Measurements from ENCODE around the gene PHF13. TPM values are rescaled to one million over a fixed set of nuclear protein-coding genes. Genes with fewer than 3 reads are reported as not detected.

PHF13 gene
- total RNA-seq, 2 donors from 2014 or later = 36.9 to 47.8 TPM

- Histone ChIP-seq H3K4me3 (ENCODE audit: low read length) (peak overlapping the region; percentile 93), H3K9me3 (ENCODE audit: control insufficient read depth, low read length) (no peaks in the 10 kb centered on the region), H3K27ac (ENCODE audit: low read depth, low read length) (no peak overlapping the region), H3K9ac (ENCODE audit: extremely low read depth, low read length, poor library complexity, severe bottlenecking) (no peak overlapping the region), H3K36me3 (ENCODE audit: control insufficient read depth, insufficient read depth, low read length) (no peaks in the 10 kb centered on the region), H3K27me3 (ENCODE audit: control insufficient read depth, insufficient read depth, low read length, poor library complexity, severe bottlenecking) (no peaks in the 10 kb centered on the region), H3K4me1 (ENCODE audit: control insufficient read depth, insufficient read depth, low read length) (peaks cover 13% of the 10 kb centered on the region)
- H3K4me3 Mint-ChIP-seq = peak overlapping the region; percentile 86
- WGBS, 2 experiments (ENCODE audit: insufficient coverage in 1 of 2, insufficient read length in 1 of 2) = 93 to 95% methylated on average over 8 to 10 of the region's 10 CpGs
- no peaks in the 10 kb centered on the region for H3K27me3 Mint-ChIP-seq (ENCODE audit: insufficient read depth)
- no peak for DNase-seq
- no peaks in the 10 kb centered on the region for H3K9me3 Mint-ChIP-seq
- H3K36me3 Mint-ChIP-seq (ENCODE audit: low read depth) = peaks cover 7% of the 10 kb centered on the region
- TF ChIP-seq CTCF (conservative IDR thresholded peaks at IDR 0.05) = no peak
- H3K27ac Mint-ChIP-seq = peak overlapping the region; percentile 78
- H3K4me1 Mint-ChIP-seq = peaks cover 27% of the 10 kb centered on the region
Measured at GRCh38 chr1:6581561-6582305, 31.8 kb upstream of the PHF13 start.

- H3K4me3 Mint-ChIP-seq = peak overlapping the region; percentile 86
- Histone ChIP-seq H3K4me1 (ENCODE audit: control insufficient read depth, insufficient read depth, low read length) (peaks cover 13% of the 10 kb centered on the region), H3K9ac (ENCODE audit: extremely low read depth, low read length, poor library complexity, severe bottlenecking) (no peak overlapping the region), H3K9me3 (ENCODE audit: control insufficient read depth, low read length) (no peaks in the 10 kb centered on the region), H3K36me3 (ENCODE audit: control insufficient read depth, insufficient read depth, low read length) (no peaks in the 10 kb centered on the region), H3K27ac (ENCODE audit: low read depth, low read length) (no peak overlapping the region), H3K27me3 (ENCODE audit: control insufficient read depth, insufficient read depth, low read length, poor library complexity, severe bottlenecking) (no peaks in the 10 kb centered on the region), H3K4me3 (ENCODE audit: low read length) (no peak overlapping the region)
- H3K36me3 Mint-ChIP-seq (ENCODE audit: low read depth) = peaks cover 7% of the 10 kb centered on the region
- no peaks in the 10 kb centered on the region for H3K9me3 Mint-ChIP-seq
- 93% methylated on average over 1 of the region's 1 CpG; no CpG with 5 or more reads in 1 of the 2 experiments for WGBS, 2 experiments (ENCODE audit: insufficient coverage in 1 of 2, insufficient read length in 1 of 2)
- DNase-seq = no peak
- H3K4me1 Mint-ChIP-seq = peaks cover 27% of the 10 kb centered on the region
- TF ChIP-seq CTCF (conservative IDR thresholded peaks at IDR 0.05) = no peak
- no peak overlapping the region for H3K27ac Mint-ChIP-seq
- H3K27me3 Mint-ChIP-seq (ENCODE audit: insufficient read depth) = no peaks in the 10 kb centered on the region
Measured at GRCh38 chr1:6582370-6582769, 31.2 kb upstream of the PHF13 start.

GRCh38 chr1:6584126-6585080, 29.1 kb upstream of the PHF13 start:
- Histone ChIP-seq H3K4me3 (ENCODE audit: low read length) (no peak overlapping the region), H3K4me1 (ENCODE audit: control insufficient read depth, insufficient read depth, low read length) (peaks cover 7% of the 10 kb centered on the region), H3K27me3 (ENCODE audit: control insufficient read depth, insufficient read depth, low read length, poor library complexity, severe bottlenecking) (no peaks in the 10 kb centered on the region), H3K9ac (ENCODE audit: extremely low read depth, low read length, poor library complexity, severe bottlenecking) (no peak overlapping the region), H3K27ac (ENCODE audit: low read depth, low read length) (no peak overlapping the region), H3K9me3 (ENCODE audit: control insufficient read depth, low read length) (no peaks in the 10 kb centered on the region), H3K36me3 (ENCODE audit: control insufficient read depth, insufficient read depth, low read length) (peaks cover 14% of the 10 kb centered on the region)
- 82 to 92% methylated on average over 12 to 21 of the region's 21 CpGs for WGBS, 2 experiments (ENCODE audit: insufficient coverage in 1 of 2, insufficient read length in 1 of 2)
- no peaks in the 10 kb centered on the region for H3K9me3 Mint-ChIP-seq
- DNase-seq = no peak
- no peak overlapping the region for H3K4me3 Mint-ChIP-seq
- H3K27me3 Mint-ChIP-seq (ENCODE audit: insufficient read depth) = no peaks in the 10 kb centered on the region
- peaks cover 21% of the 10 kb centered on the region for H3K4me1 Mint-ChIP-seq
- H3K27ac Mint-ChIP-seq = peak overlapping the region; percentile 38
- H3K36me3 Mint-ChIP-seq (ENCODE audit: low read depth) = peaks cover 16% of the 10 kb centered on the region
- peak; percentile 66 for TF ChIP-seq CTCF (conservative IDR thresholded peaks at IDR 0.05)
